ENCODE data around the gene UHMK1. TPM values are rescaled to one million over a fixed set of nuclear protein-coding genes. Genes with fewer than 3 reads are reported as not detected.

Gene UHMK1
- total RNA-seq, 6 experiments from 2014 or later: 97.6 to 121 (median 105) TPM

- TF ChIP-seq, protein P1, sequence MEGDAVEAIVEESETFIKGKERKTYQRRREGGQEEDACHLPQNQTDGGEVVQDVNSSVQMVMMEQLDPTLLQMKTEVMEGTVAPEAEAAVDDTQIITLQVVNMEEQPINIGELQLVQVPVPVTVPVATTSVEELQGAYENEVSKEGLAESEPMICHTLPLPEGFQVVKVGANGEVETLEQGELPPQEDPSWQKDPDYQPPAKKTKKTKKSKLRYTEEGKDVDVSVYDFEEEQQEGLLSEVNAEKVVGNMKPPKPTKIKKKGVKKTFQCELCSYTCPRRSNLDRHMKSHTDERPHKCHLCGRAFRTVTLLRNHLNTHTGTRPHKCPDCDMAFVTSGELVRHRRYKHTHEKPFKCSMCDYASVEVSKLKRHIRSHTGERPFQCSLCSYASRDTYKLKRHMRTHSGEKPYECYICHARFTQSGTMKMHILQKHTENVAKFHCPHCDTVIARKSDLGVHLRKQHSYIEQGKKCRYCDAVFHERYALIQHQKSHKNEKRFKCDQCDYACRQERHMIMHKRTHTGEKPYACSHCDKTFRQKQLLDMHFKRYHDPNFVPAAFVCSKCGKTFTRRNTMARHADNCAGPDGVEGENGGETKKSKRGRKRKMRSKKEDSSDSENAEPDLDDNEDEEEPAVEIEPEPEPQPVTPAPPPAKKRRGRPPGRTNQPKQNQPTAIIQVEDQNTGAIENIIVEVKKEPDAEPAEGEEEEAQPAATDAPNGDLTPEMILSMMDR (IDR thresholded peaks at IDR 0.05): no peak
These were observed 32.8 kb downstream of the UHMK1 start for GRCh38 chr1:162530307-162530987.

DNA sequence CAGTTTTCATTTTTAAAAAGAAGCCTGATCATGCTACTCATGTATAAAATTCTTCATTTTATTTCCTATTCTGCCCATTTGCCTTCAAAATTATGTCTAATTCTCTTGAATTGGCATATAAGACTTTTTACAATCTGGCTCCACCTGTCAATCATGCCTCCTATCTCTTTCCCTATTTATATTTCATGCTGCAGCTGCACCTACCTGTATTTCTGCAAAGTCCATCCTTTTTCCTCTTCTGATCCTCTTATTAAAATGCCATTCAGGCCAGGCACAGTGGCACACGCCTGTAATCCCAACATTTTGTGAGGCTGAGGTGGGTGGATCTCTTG is 33.3 kb downstream of the UHMK1 start:
- TF ChIP-seq, protein P1 (IDR thresholded peaks at IDR 0.05): no peak
- Mint-ChIP-seq H3K9me3 (no peaks in the 10 kb centered on the region), H3K4me1 (ENCODE audit: low read depth) (peaks cover 29% of the 10 kb centered on the region), H3K36me3 (ENCODE audit: low read depth) (peaks cover 25% of the 10 kb centered on the region), H3K27me3 (ENCODE audit: insufficient read depth) (no peaks in the 10 kb centered on the region; the same call in 1 of the 2 replicates), H3K27ac (peak overlapping the region; percentile 45; the same call in 1 of the 2 replicates), H3K4me3 (no peak overlapping the region; the same call in 1 of the 2 replicates)
- DNase-seq: no peak

More at GRCh38 chr1:162530307-162530987, 32.8 kb downstream of the UHMK1 start:
- Mint-ChIP-seq H3K4me1 (ENCODE audit: low read depth) (peaks cover 25% of the 10 kb centered on the region), H3K4me3 (peak overlapping the region; percentile 17; the same call in 1 of the 2 replicates), H3K27ac (peak overlapping the region; percentile 45), H3K27me3 (ENCODE audit: insufficient read depth) (no peaks in the 10 kb centered on the region; the same call in 1 of the 2 replicates), H3K36me3 (ENCODE audit: low read depth) (peaks cover 25% of the 10 kb centered on the region), H3K9me3 (no peaks in the 10 kb centered on the region)
- peak; percentile 13 for DNase-seq

- Mint-ChIP-seq H3K9me3 (no peaks in the 10 kb centered on the region), H3K36me3 (ENCODE audit: low read depth) (peaks cover 9% of the 10 kb centered on the region), H3K27ac (peak overlapping the region; percentile 66), H3K4me3 (no peak overlapping the region), H3K27me3 (ENCODE audit: insufficient read depth) (no peaks in the 10 kb centered on the region; the same call in 1 of the 2 replicates), H3K4me1 (ENCODE audit: low read depth) (peaks cover 60% of the 10 kb centered on the region)
- DNase-seq: no peak
- TF ChIP-seq, protein P1 (IDR thresholded peaks at IDR 0.05): no peak
These were observed 37.9 kb downstream of the UHMK1 start for GRCh38 chr1:162535501-162535900.

GRCh38 chr1:162536511-162536910 is 38.9 kb downstream of the UHMK1 start:
- Mint-ChIP-seq H3K27ac (peak overlapping the region; percentile 80), H3K36me3 (ENCODE audit: low read depth) (peaks cover 15% of the 10 kb centered on the region)
- peak; percentile 73 for DNase-seq

GRCh38 chr1:162537216-162537615 is 39.6 kb downstream of the UHMK1 start:
- peak overlapping the region; percentile 80 for H3K27ac Mint-ChIP-seq
- H3K27me3 Mint-ChIP-seq (ENCODE audit: insufficient read depth): no peaks in the 10 kb centered on the region; the same call in 1 of the 2 replicates
- H3K9me3 Mint-ChIP-seq: no peaks in the 10 kb centered on the region
- H3K4me3 Mint-ChIP-seq: no peak overlapping the region
- TF ChIP-seq, protein P1 (IDR thresholded peaks at IDR 0.05): no peak
- peaks cover 66% of the 10 kb centered on the region for H3K4me1 Mint-ChIP-seq (ENCODE audit: low read depth)
- H3K36me3 Mint-ChIP-seq (ENCODE audit: low read depth): peaks cover 12% of the 10 kb centered on the region
- DNase-seq: no peak

More at GRCh38 chr1:162536511-162536910, 38.9 kb downstream of the UHMK1 start:
- TF ChIP-seq, protein P1 (IDR thresholded peaks at IDR 0.05): no peak
- H3K4me3 Mint-ChIP-seq: peak overlapping the region; percentile 32; the same call in 1 of the 2 replicates
- H3K9me3 Mint-ChIP-seq: no peaks in the 10 kb centered on the region
- H3K4me1 Mint-ChIP-seq (ENCODE audit: low read depth): peaks cover 59% of the 10 kb centered on the region
- no peaks in the 10 kb centered on the region; the same call in 1 of the 2 replicates for H3K27me3 Mint-ChIP-seq (ENCODE audit: insufficient read depth)

Data from HFFc6 (cell line).